A549 (cell line): ENCODE measurements around the gene ERRFI1.

Experiments used
- KDM5A ChIP-seq: fragments of 200-600 bp; sonication (generic); IDR thresholded peaks from 2 replicates; pipeline ENCODE4 v1.6.1; 2016; ENCODE audit warnings: antibody characterized with exemption, mild to moderate bottlenecking
- POLR2A ChIP-seq: IDR thresholded peaks from 2 replicates; pipeline ENCODE4 v1.6.1; 2012; ENCODE audit warnings: mild to moderate bottlenecking, low read length

DNA sequence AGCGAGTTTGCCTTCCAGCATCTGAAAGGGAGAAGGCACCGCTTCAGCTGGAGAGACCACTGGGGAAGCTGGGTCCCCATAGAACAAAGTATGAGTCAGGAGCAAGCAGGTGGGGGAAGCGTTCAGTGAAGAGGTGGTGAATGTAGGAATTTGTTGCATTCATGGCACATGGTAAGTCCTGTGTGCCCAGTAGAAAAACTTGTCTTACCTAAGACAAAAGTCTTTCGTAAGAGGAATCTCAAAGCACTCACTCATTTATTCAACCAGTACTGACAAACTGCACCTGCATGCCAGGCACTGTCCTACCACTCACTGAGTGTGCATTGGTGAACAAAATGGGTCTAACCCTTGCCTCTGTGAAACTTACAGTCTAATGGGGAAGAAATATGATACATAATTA is 9.2 kb upstream of the ERRFI1 start:
- TF ChIP-seq POLR2A (no peak), KDM5A (no peak)
